Ishikawa (cell line): ENCODE data around the gene NOM1.

ENCODE experiments used
- CEBPB ChIP-seq: IDR thresholded peaks from 2 replicates; pipeline ENCODE4 v1.6.1; 2012
- CREB1 ChIP-seq: IDR thresholded peaks from 2 replicates; pipeline ENCODE4 v1.6.1; 2012; ENCODE audit warnings: low read depth
- EGR1 ChIP-seq: IDR thresholded peaks from 2 replicates; pipeline ENCODE4 v1.6.1; 2012
- EP300 ChIP-seq: IDR thresholded peaks from 2 replicates; pipeline ENCODE4 v1.6.1; 2012; ENCODE audit warnings: borderline replicate concordance
- FOXM1 ChIP-seq: IDR thresholded peaks from 2 replicates; pipeline ENCODE4 v1.6.1; 2012; ENCODE audit warnings: low read depth, borderline replicate concordance
- MAX ChIP-seq: IDR thresholded peaks from 2 replicates; pipeline ENCODE4 v1.6.1; 2012
- NFIC ChIP-seq: IDR thresholded peaks from 2 replicates; pipeline ENCODE4 v1.6.1; 2012
- RAD21 ChIP-seq: IDR thresholded peaks from 2 replicates; pipeline ENCODE4 v1.6.1; 2012; ENCODE audit warnings: low read depth
- REST ChIP-seq: IDR thresholded peaks from 2 replicates; pipeline ENCODE4 v1.6.1; 2012; ENCODE audit warnings: low read depth, mild to moderate bottlenecking
- TAF1 ChIP-seq: IDR thresholded peaks from 2 replicates; pipeline ENCODE4 v1.6.1; 2012; ENCODE audit warnings: low read depth, mild to moderate bottlenecking
- TCF12 ChIP-seq: IDR thresholded peaks from 2 replicates; pipeline ENCODE4 v1.6.1; 2012; ENCODE audit warnings: low read depth
- TEAD4 ChIP-seq: IDR thresholded peaks from 2 replicates; pipeline ENCODE4 v1.6.1; 2012
- YY1 ChIP-seq: IDR thresholded peaks from 2 replicates; pipeline ENCODE4 v1.6.1; 2012; ENCODE audit warnings: low read depth
- ZBTB7A ChIP-seq: IDR thresholded peaks from 2 replicates; pipeline ENCODE4 v1.6.1; 2012; ENCODE audit warnings: low read depth

- no peak for TF ChIP-seq TAF1
- no peak for TF ChIP-seq EP300
- no peak for TF ChIP-seq CREB1
- no peak for TF ChIP-seq TEAD4
- no peak for TF ChIP-seq RAD21
- TF ChIP-seq CEBPB: no peak
- TF ChIP-seq TCF12: no peak
- TF ChIP-seq ZBTB7A: no peak
- no peak for TF ChIP-seq EGR1
- no peak for TF ChIP-seq MAX
- TF ChIP-seq REST: no peak
- no peak for TF ChIP-seq FOXM1
- TF ChIP-seq YY1: no peak
- TF ChIP-seq NFIC: no peak
These were observed 53.4 kb downstream of the NOM1 start for GRCh38 chr7:157002819-157003421.
